22Rv1 (cell line): ENCODE data around the gene PRKCQ.

Experiments
- ZFX ChIP-seq: fragments of 450-650 bp; IDR thresholded peaks from 2 replicates; pipeline ENCODE4 v1.6.1; 2017; ENCODE audit warnings: antibody characterized with exemption, borderline replicate concordance
- TF ChIP-seq, protein P1 (sequence below): fragments of 450-650 bp; IDR thresholded peaks from 2 replicates; pipeline ENCODE4 v1.5.1; 2017; ENCODE audit warnings: mild to moderate bottlenecking

DNA sequence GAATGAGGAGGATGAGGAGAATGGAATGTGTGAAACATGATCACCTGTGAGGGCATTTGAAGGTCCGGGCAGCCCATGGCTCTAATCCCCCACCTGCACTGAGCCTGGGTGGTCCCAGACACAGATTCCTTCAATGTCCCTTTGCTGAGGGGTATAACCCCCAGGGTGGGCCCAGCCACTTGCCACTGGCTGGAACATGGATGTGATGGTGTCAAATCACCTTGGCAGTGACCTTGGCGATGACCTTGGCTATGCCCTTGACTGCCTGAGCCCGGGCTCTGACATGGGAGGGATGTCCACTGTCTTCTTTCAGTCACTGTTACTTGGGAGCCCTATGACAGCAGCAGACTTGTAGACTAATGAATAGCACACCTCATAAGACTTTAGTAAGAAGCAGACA, 44.0 kb downstream of the PRKCQ start:
- TF ChIP-seq, protein P1, sequence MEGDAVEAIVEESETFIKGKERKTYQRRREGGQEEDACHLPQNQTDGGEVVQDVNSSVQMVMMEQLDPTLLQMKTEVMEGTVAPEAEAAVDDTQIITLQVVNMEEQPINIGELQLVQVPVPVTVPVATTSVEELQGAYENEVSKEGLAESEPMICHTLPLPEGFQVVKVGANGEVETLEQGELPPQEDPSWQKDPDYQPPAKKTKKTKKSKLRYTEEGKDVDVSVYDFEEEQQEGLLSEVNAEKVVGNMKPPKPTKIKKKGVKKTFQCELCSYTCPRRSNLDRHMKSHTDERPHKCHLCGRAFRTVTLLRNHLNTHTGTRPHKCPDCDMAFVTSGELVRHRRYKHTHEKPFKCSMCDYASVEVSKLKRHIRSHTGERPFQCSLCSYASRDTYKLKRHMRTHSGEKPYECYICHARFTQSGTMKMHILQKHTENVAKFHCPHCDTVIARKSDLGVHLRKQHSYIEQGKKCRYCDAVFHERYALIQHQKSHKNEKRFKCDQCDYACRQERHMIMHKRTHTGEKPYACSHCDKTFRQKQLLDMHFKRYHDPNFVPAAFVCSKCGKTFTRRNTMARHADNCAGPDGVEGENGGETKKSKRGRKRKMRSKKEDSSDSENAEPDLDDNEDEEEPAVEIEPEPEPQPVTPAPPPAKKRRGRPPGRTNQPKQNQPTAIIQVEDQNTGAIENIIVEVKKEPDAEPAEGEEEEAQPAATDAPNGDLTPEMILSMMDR, result no peak
- no peak for TF ChIP-seq ZFX
